GM12878 (cell line): ENCODE measurements around the gene MSLN. TPM values are rescaled to one million over a fixed set of nuclear protein-coding genes. Genes with fewer than 3 reads are reported as not detected.

Source experiments
- ATAC-seq: fragments of 200-7000 bp; cut with Tn5 transposase; 3 replicates; pipeline ENCODE4 v1.9.1; 2020; ENCODE audit warnings: mild to moderate bottlenecking, moderate library complexity
- BruUV-seq: library from RNA; stranded (reverse); fragments of 400-500 nt; replicated peaks from 2 replicates; lab custom pipeline; 2021; lab: Mats Ljungman, UMichigan
- CTCF ChIA-PET: fragments of 300-600 bp; sonication (Branson Sonifier 250); formaldehyde crosslinking; extraction: SDS; loops from one replicate; lab custom pipeline; 2021; ENCODE audit warnings: inconsistent platforms; lab: Yijun Ruan, JAX
- POLR2A ChIA-PET: fragments of 350-600 bp; formaldehyde crosslinking; extraction: SDS; loops from one replicate; lab custom pipeline; 2021; ENCODE audit warnings: inconsistent platforms; lab: Charles Lee
- RAD21 ChIA-PET: fragments of 300-600 bp; sonication (Branson Sonifier 250); formaldehyde crosslinking; loops from one replicate; lab custom pipeline; 2023; ENCODE audit warnings: antibody characterized with exemption; ENCODE audit not compliant: unreplicated experiment; lab: Charles Lee
- SMC1A ChIA-PET: fragments of 300-600 bp; sonication (Branson Sonifier 250); formaldehyde crosslinking; loops from one replicate; lab custom pipeline; 2023; ENCODE audit not compliant: unreplicated experiment, uncharacterized antibody; lab: Charles Lee
- DNase-seq: peaks from one replicate; pipeline ENCODE4 v3.0.0-alpha.2; 2011; ENCODE audit warnings: low read depth, low spot score
- FAIRE-seq: peaks from 3 replicates; lab custom pipeline; 2011; peaks lifted over from hg19 to GRCh38; lab: Jason Lieb, UNC
- H2AFZ ChIP-seq: 2 replicates; pipeline ENCODE4 v1.6.0; 2011; ENCODE audit warnings: low read depth, low read length, control low read depth; ENCODE audit not compliant: control insufficient read depth
- H3K27ac ChIP-seq: 2 replicates; pipeline ENCODE4 v1.5.1; 2011; ENCODE audit warnings: control low read depth; ENCODE audit not compliant: control insufficient read depth, insufficient read depth
- H3K27me3 ChIP-seq, 2 experiments: replicated peaks in 1 of 2; 2 replicates each; pipeline versions ENCODE4 v1.6.0 to v1.6.1; 2011; ENCODE audit warnings: low read length in 1 of 2; ENCODE audit not compliant: control insufficient read depth in 2 of 2, insufficient read depth in 2 of 2
- H3K36me3 ChIP-seq, 2 experiments: 2 replicates each; pipeline ENCODE4 v1.5.1; 2011; ENCODE audit warnings: low read length in 1 of 2; ENCODE audit not compliant: control insufficient read depth in 2 of 2, insufficient read depth in 2 of 2
- H3K4me1 ChIP-seq: 2 replicates; pipeline ENCODE4 v1.6.1; 2011; ENCODE audit warnings: mild to moderate bottlenecking, low read length, moderate library complexity, mixed read lengths; ENCODE audit not compliant: control insufficient read depth, insufficient read depth
- H3K4me2 ChIP-seq: 2 replicates; pipeline ENCODE4 v1.6.0; 2011; ENCODE audit warnings: control low read depth; ENCODE audit not compliant: control insufficient read depth, insufficient read depth
- H3K4me3 ChIP-seq: fragments of 200-600 bp; sonication (generic); 2 replicates; pipeline ENCODE4 v1.5.1; 2016
- H3K79me2 ChIP-seq: 2 replicates; pipeline ENCODE4 v1.6.0; 2011; ENCODE audit warnings: low read length; ENCODE audit not compliant: control insufficient read depth, insufficient read depth
- H3K9ac ChIP-seq: 2 replicates; pipeline ENCODE4 v1.8.0; 2011; ENCODE audit warnings: low read length, control low read depth, mixed read lengths; ENCODE audit not compliant: control insufficient read depth, insufficient read depth
- H3K9me3 ChIP-seq: replicated peaks from 3 replicates; pipeline ENCODE4 v1.5.1; 2011; ENCODE audit warnings: mild to moderate bottlenecking, low read length; ENCODE audit not compliant: control insufficient read depth, insufficient read depth
- H4K20me1 ChIP-seq: 2 replicates; pipeline ENCODE4 v1.6.0; 2011; ENCODE audit not compliant: control insufficient read depth, insufficient read depth
- BMI1 ChIP-seq: fragments of 450-650 bp; IDR thresholded peaks from 2 replicates; pipeline ENCODE4 v1.6.1; 2016; ENCODE audit warnings: mild to moderate bottlenecking, moderate library complexity, borderline replicate concordance
- HDAC2 ChIP-seq: fragments of 200-600 bp; sonication (generic); IDR thresholded peaks from 2 replicates; pipeline ENCODE4 v1.6.1; 2017
- MYC ChIP-seq: IDR thresholded peaks from 2 replicates; pipeline ENCODE4 v1.6.1; 2011; ENCODE audit warnings: mild to moderate bottlenecking, low read length, moderate library complexity, inconsistent platforms; ENCODE audit not compliant: insufficient read depth, insufficient replicate concordance, insufficient read length, severe bottlenecking
- NFYA ChIP-seq: IDR thresholded peaks from 2 replicates; pipeline ENCODE4 v1.6.1; 2011; ENCODE audit warnings: low read depth, mild to moderate bottlenecking, low read length, improper control_type of control experiment, borderline replicate concordance
- NRF1 ChIP-seq: conservative IDR thresholded peaks from 2 replicates; pipeline ENCODE4 v1.6.1; 2011; ENCODE audit warnings: mild to moderate bottlenecking, low read depth, low read length, improper control_type of control experiment
- SMARCA5 ChIP-seq: fragments of 450-650 bp; IDR thresholded peaks from 2 replicates; pipeline ENCODE4 v1.6.1; 2017; ENCODE audit warnings: mild to moderate bottlenecking
- YY1 ChIP-seq: IDR thresholded peaks from 2 replicates; pipeline ENCODE4 v1.6.1; 2011; ENCODE audit warnings: low read depth, mild to moderate bottlenecking, low read length
- ZNF207 ChIP-seq: fragments of 450-650 bp; IDR thresholded peaks from 2 replicates; pipeline ENCODE4 v1.6.1; 2014; ENCODE audit warnings: antibody characterized with exemption, mild to moderate bottlenecking, borderline replicate concordance
- ZNF24 ChIP-seq: fragments of 450-650 bp; IDR thresholded peaks from 2 replicates; pipeline ENCODE4 v1.6.1; 2017; ENCODE audit warnings: antibody characterized with exemption, mild to moderate bottlenecking
- WGBS: methylation state at CpG from one replicate; pipeline ENCODE4 v1.1.6; 2016; ENCODE audit warnings: low lambda C conversion rate; ENCODE audit not compliant: insufficient replicate concordance, insufficient coverage; ENCODE audit errors: missing lambda C conversion rate; 5-methylcytosine and 5-hydroxymethylcytosine counted together
- in situ Hi-C: fragments of 300-500 bp; cut with MboI; formaldehyde crosslinking; loops from 9 replicates; pipeline ENCODE4 v1.14.3; 2018; ENCODE audit warnings: mixed read lengths
- intact Hi-C: fragments of 100-400 bp; cut with micrococcal nuclease; formaldehyde crosslinking; loops from one replicate; pipeline ENCODE4 v1.14.2; 2022; ENCODE audit not compliant: unreplicated experiment
- polyA plus RNA-seq, 11 experiments: library from polyadenylated mRNA; depleted of rRNA in 4 of 11; unstranded in 6 of 11; stranded (reverse) in 5 of 11; fragments of >200 nt; fragmentation: Nextera tagmentation in 4 of 11; fragmentation: Illumina TruSeq in 1 of 11; extraction: Ambion mirVana in 4 of 11; extraction: Trizol in 1 of 11; gene quantifications; 1 replicate in 1 of 11; 2 replicates in 10 of 11; pipeline versions ENCODE4 v1.2.1 to v1.2.3, GENCODE V29; 2011 to 2016; ENCODE audit warnings: inconsistent platforms in 2 of 11, missing spikeins in 2 of 11, low read depth in 1 of 11
- total RNA-seq, 4 experiments: library from RNA; depleted of rRNA in 3 of 4; stranded (reverse); fragments of >200 nt in 3 of 4; fragmentation: Illumina TruSeq in 1 of 4; extraction: Trizol in 1 of 4; gene quantifications; 2 replicates each; pipeline versions ENCODE4 v1.2.1 to v1.2.3, GENCODE V29; 2013 to 2021
- TF ChIP-seq, protein P1 (sequence below): fragments of 450-650 bp; IDR thresholded peaks from 2 replicates; pipeline ENCODE4 v1.6.1; 2017; ENCODE audit warnings: mild to moderate bottlenecking, moderate library complexity

The MSLN gene
- total and polyA plus RNA-seq, 10 of the 15 experiments (the other 5 are each of a cell fraction or from before 2014, with no cell fraction given): 0.08 TPM; not detected in 9

DNA sequence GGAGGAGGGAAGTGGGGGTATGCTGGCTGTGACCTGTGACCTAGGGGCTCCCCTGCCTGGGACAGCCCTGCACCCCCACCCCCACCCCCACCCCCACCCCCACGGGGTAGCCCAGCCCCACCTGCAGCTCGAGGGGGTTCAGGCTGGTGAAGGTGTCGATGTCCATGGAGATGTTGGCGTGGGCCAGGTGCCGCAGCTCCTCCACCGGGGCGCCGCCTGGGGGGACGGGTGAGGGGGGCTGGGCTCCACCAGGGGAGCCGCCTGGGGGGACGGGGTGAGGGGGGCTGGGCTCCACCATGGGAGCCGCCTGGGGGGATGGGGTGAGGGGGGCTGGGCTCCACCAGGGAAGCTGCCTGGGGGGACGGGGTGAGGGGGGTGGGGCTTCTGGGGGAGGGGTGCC, 9.9 kb downstream of the MSLN start:
- WGBS: no CpG with 5 or more reads among the region's 13 CpGs
- in situ Hi-C loops: no loop called here
- TF ChIP-seq SMARCA5 (no peak), MYC (no peak), NRF1 (no peak), ZNF207 (no peak), NFYA (no peak), HDAC2 (no peak), ZNF24 (no peak), BMI1 (no peak), YY1 (no peak)
- TF ChIP-seq, protein P1, sequence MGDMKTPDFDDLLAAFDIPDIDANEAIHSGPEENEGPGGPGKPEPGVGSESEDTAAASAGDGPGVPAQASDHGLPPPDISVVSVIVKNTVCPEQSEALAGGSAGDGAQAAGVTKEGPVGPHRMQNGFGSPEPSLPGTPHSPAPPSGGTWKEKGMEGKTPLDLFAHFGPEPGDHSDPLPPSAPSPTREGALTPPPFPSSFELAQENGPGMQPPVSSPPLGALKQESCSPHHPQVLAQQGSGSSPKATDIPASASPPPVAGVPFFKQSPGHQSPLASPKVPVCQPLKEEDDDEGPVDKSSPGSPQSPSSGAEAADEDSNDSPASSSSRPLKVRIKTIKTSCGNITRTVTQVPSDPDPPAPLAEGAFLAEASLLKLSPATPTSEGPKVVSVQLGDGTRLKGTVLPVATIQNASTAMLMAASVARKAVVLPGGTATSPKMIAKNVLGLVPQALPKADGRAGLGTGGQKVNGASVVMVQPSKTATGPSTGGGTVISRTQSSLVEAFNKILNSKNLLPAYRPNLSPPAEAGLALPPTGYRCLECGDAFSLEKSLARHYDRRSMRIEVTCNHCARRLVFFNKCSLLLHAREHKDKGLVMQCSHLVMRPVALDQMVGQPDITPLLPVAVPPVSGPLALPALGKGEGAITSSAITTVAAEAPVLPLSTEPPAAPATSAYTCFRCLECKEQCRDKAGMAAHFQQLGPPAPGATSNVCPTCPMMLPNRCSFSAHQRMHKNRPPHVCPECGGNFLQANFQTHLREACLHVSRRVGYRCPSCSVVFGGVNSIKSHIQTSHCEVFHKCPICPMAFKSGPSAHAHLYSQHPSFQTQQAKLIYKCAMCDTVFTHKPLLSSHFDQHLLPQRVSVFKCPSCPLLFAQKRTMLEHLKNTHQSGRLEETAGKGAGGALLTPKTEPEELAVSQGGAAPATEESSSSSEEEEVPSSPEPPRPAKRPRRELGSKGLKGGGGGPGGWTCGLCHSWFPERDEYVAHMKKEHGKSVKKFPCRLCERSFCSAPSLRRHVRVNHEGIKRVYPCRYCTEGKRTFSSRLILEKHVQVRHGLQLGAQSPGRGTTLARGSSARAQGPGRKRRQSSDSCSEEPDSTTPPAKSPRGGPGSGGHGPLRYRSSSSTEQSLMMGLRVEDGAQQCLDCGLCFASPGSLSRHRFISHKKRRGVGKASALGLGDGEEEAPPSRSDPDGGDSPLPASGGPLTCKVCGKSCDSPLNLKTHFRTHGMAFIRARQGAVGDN: no peak
- TF ChIP-seq, all 136 proteins: peak for 0
- no peak for ATAC-seq
- Histone ChIP-seq H3K27me3 (no peaks in the 10 kb centered on the region), H3K36me3 (no peaks in the 10 kb centered on the region), H3K27ac (no peak overlapping the region), H3K9ac (no peak overlapping the region), H3K79me2 (no peaks in the 10 kb centered on the region), H3K4me2 (no peak overlapping the region), H4K20me1 (no peaks in the 10 kb centered on the region), H2AFZ (no peak overlapping the region), H3K4me1 (no peaks in the 10 kb centered on the region), H3K9me3 (no peaks in the 10 kb centered on the region), H3K4me3 (no peak overlapping the region)
- BruUV-seq: no TSS peak
- ChIA-PET RAD21 (no interaction called here), POLR2A (no interaction called here), SMC1A (no interaction called here), CTCF (no interaction called here)
- FAIRE-seq: no peak
- DNase-seq: no peak
- intact Hi-C loops: no loop called here
